Hematopoietic multipotent progenitor cell (in vitro differentiated cells): ENCODE results near the gene ASTN2. TPM values are rescaled to one million over a fixed set of nuclear protein-coding genes. Genes with fewer than 3 reads are reported as not detected.

Experiments
- DNase-seq, 3 donors: peaks; one replicate each; pipeline ENCODE4 v3.0.0-alpha.2; 2011 to 2015; ENCODE audit warnings: low read depth in 2 of 3, low spot score in 2 of 3
- total RNA-seq: library from RNA; depleted of rRNA; stranded (reverse); fragments of >200 nt; gene quantifications from one replicate; pipeline ENCODE4 v1.2.3, GENCODE V29; 2012

The ASTN2 gene
- total RNA-seq, 1 donor, result 1.3 TPM

- DNase-seq, result no peak
Observed at GRCh38 chr9:117182046-117182445, 232.8 kb downstream of the ASTN2 start.

GRCh38 chr9:117180896-117181445 is 233.9 kb downstream of the ASTN2 start:
- DNase-seq, result no peak

GRCh38 chr9:117178596-117179375 is 236.1 kb downstream of the ASTN2 start:
- no peak for DNase-seq

GRCh38 chr9:117170567-117170966 is 244.3 kb downstream of the ASTN2 start:
- no peak for DNase-seq

GRCh38 chr9:117169089-117169621 is 245.7 kb downstream of the ASTN2 start:
- DNase-seq, result no peak

GRCh38 chr9:117164512-117164911 is 250.3 kb downstream of the ASTN2 start:
- no peak for DNase-seq

- DNase-seq, result peak in 2 of 3 donors; percentile 4 to 16
Observed at GRCh38 chr9:117160254-117160653, 254.6 kb downstream of the ASTN2 start.

GRCh38 chr9:117156771-117157535 is 257.9 kb downstream of the ASTN2 start:
- DNase-seq, result no peak

GRCh38 chr9:117156144-117156688 is 258.6 kb downstream of the ASTN2 start:
- no peak for DNase-seq

- no peak for DNase-seq
Observed at GRCh38 chr9:117153021-117153420, 261.8 kb downstream of the ASTN2 start.

- DNase-seq, result no peak
Observed at GRCh38 chr9:117151716-117152115, 263.1 kb downstream of the ASTN2 start.

- no peak for DNase-seq
Observed at GRCh38 chr9:117149996-117150395, 264.9 kb downstream of the ASTN2 start.

- DNase-seq, result no peak
Observed at GRCh38 chr9:117145811-117146490, 268.9 kb downstream of the ASTN2 start.

GRCh38 chr9:117145081-117145480 is 269.8 kb downstream of the ASTN2 start:
- DNase-seq, result no peak

- DNase-seq, result no peak
Observed at GRCh38 chr9:117138231-117138630, 276.6 kb downstream of the ASTN2 start.

GRCh38 chr9:117136461-117136860 is 278.4 kb downstream of the ASTN2 start:
- DNase-seq, result no peak

GRCh38 chr9:117135501-117136098 is 279.3 kb downstream of the ASTN2 start:
- peak in 2 of 3 donors; percentile 24 to 64 for DNase-seq

GRCh38 chr9:117134826-117135500 is 279.9 kb downstream of the ASTN2 start:
- no peak for DNase-seq

- no peak for DNase-seq
Observed at GRCh38 chr9:117126871-117127270, 288.0 kb downstream of the ASTN2 start.

GRCh38 chr9:117125531-117125930 is 289.3 kb downstream of the ASTN2 start:
- no peak for DNase-seq
